H1 (cell line): Measurements from ENCODE around the gene TMEM108. TPM values are rescaled to one million over a fixed set of nuclear protein-coding genes. Genes with fewer than 3 reads are reported as not detected.

ENCODE experiments used
- CTCF ChIA-PET: fragments of 300-600 bp; sonication (Branson Sonifier 250); formaldehyde crosslinking; loops from one replicate; lab custom pipeline; 2021; ENCODE audit not compliant: partially characterized antibody; lab: Charles Lee
- POLR2A ChIA-PET: fragments of 300-600 bp; sonication (Branson Sonifier 250); formaldehyde crosslinking; loops from one replicate; lab custom pipeline; 2021; ENCODE audit warnings: inconsistent platforms; ENCODE audit not compliant: partially characterized antibody; lab: Charles Lee
- DNase-seq, 2 experiments: peaks; one replicate each; pipeline versions ENCODE4 v3.0.0 to v3.0.0-alpha.2; 2010 to 2022; ENCODE audit warnings: low spot score in 2 of 2, low read depth in 1 of 2, mixed read lengths in 1 of 2
- FAIRE-seq: peaks from 2 replicates; lab custom pipeline; 2011; peaks lifted over from hg19 to GRCh38; lab: Jason Lieb, UNC
- H2AFZ ChIP-seq: 2 replicates; pipeline ENCODE4 v1.8.1; 2012; ENCODE audit warnings: low read length, inconsistent platforms
- H2AK5ac ChIP-seq: 2 replicates; pipeline ENCODE4 v1.6.1; 2013; ENCODE audit warnings: low read depth, low read length
- H2BK120ac ChIP-seq: replicated peaks from 2 replicates; pipeline ENCODE3; 2013; ENCODE audit warnings: low read depth, low read length, inconsistent platforms
- H2BK12ac ChIP-seq: 2 replicates; pipeline ENCODE4 v1.6.1; 2013; ENCODE audit warnings: low read depth, low read length
- H2BK15ac ChIP-seq: 2 replicates; pipeline ENCODE4 v1.6.1; 2013; ENCODE audit warnings: low read length
- H2BK20ac ChIP-seq: 2 replicates; pipeline ENCODE4 v1.6.1; 2013; ENCODE audit warnings: low read length
- H2BK5ac ChIP-seq: 2 replicates; pipeline ENCODE4 v1.6.1; 2013; ENCODE audit warnings: low read depth, low read length
- H3K14ac ChIP-seq: 2 replicates; pipeline ENCODE4 v1.6.1; 2013; ENCODE audit warnings: inconsistent platforms; ENCODE audit not compliant: insufficient read length
- H3K18ac ChIP-seq: 2 replicates; pipeline ENCODE4 v1.6.1; 2013; ENCODE audit warnings: low read length; ENCODE audit errors: extremely low read depth
- H3K23ac ChIP-seq: 2 replicates; pipeline ENCODE4 v1.6.1; 2013; ENCODE audit warnings: inconsistent platforms; ENCODE audit not compliant: insufficient read length
- H3K23me2 ChIP-seq: 2 replicates; pipeline ENCODE4 v1.6.1; 2013; ENCODE audit warnings: low read depth, low read length
- H3K27ac ChIP-seq: 2 replicates; pipeline ENCODE4 v1.6.1; 2011; ENCODE audit warnings: low read depth, low read length, inconsistent platforms
- H3K27me3 ChIP-seq, 4 experiments: replicated peaks in 1 of 4; 1 replicate in 1 of 4; 2 replicates in 3 of 4; pipeline versions ENCODE4 v1.6.1 to v1.8.1; 2011 to 2013; ENCODE audit warnings: low read length in 3 of 4, mild to moderate bottlenecking in 3 of 4, inconsistent platforms in 2 of 4, mixed read lengths in 2 of 4, moderate library complexity in 1 of 4; ENCODE audit not compliant: control insufficient read depth in 3 of 4, insufficient read depth in 3 of 4; ENCODE audit errors: extremely low read depth in 1 of 4
- H3K36me3 ChIP-seq, 4 experiments: 2 replicates each; pipeline versions ENCODE4 v1.6.1 to v1.8.1; 2011 to 2013; ENCODE audit warnings: mild to moderate bottlenecking in 4 of 4, low read length in 3 of 4, moderate library complexity in 2 of 4, control low read depth in 1 of 4, inconsistent platforms in 1 of 4; ENCODE audit not compliant: insufficient read depth in 4 of 4, control insufficient read depth in 2 of 4
- H3K4ac ChIP-seq: replicated peaks from 2 replicates; pipeline ENCODE3; 2013; ENCODE audit warnings: low read length, low read depth, mixed read lengths, inconsistent platforms; ENCODE audit not compliant: insufficient read length
- H3K4me1 ChIP-seq, 4 experiments: replicated peaks in 1 of 4; 1 replicate in 1 of 4; 2 replicates in 3 of 4; pipeline versions ENCODE4 v1.6.1 to v1.8.1; 2011 to 2013; ENCODE audit warnings: low read length in 3 of 4, inconsistent platforms in 2 of 4, mixed read lengths in 1 of 4; ENCODE audit not compliant: insufficient read depth in 4 of 4, control insufficient read depth in 3 of 4
- H3K4me2 ChIP-seq, 2 experiments: 2 replicates each; pipeline versions ENCODE4 v1.6.1 to v1.8.1; 2011 to 2013; ENCODE audit warnings: low read depth in 2 of 2, low read length in 2 of 2, control low read depth in 1 of 2, inconsistent platforms in 1 of 2, mild to moderate bottlenecking in 1 of 2; ENCODE audit not compliant: insufficient read depth in 1 of 2
- H3K4me3 ChIP-seq, 4 experiments: fragments of 200-600, 300-600 bp in 1 of 4; sonication (generic), shearing (Covaris generic), sonication (Bioruptor Twin) in 1 of 4; 2 replicates each; pipeline versions ENCODE4 v1.5.1 to v1.8.1; 2011 to 2016; ENCODE audit warnings: low read length in 4 of 4, low read depth in 3 of 4, control low read depth in 2 of 4, inconsistent platforms in 2 of 4, mild to moderate bottlenecking in 2 of 4, mixed read lengths in 1 of 4, moderate library complexity in 1 of 4; ENCODE audit not compliant: insufficient read depth in 2 of 4; ENCODE audit errors: extremely low read depth in 1 of 4
- H3K56ac ChIP-seq: replicated peaks from 2 replicates; pipeline ENCODE3; 2013; ENCODE audit warnings: low read depth, mild to moderate bottlenecking, mixed read lengths, low read length, inconsistent platforms; ENCODE audit not compliant: insufficient read length
- H3K79me1 ChIP-seq: 2 replicates; pipeline ENCODE4 v1.6.1; 2013; ENCODE audit warnings: low read depth, low read length, control low read depth
- H3K79me2 ChIP-seq, 2 experiments: 2 replicates each; pipeline versions ENCODE4 v1.6.1 to v1.8.1; 2012 to 2013; ENCODE audit warnings: low read length in 2 of 2, mild to moderate bottlenecking in 2 of 2, inconsistent platforms in 1 of 2; ENCODE audit not compliant: insufficient read depth in 2 of 2, control insufficient read depth in 1 of 2
- H3K9ac ChIP-seq, 4 experiments: replicated peaks in 1 of 4; 1 replicate in 1 of 4; 2 replicates in 3 of 4; pipeline versions ENCODE4 v1.6.1 to v1.8.1; 2011 to 2013; ENCODE audit warnings: low read depth in 3 of 4, low read length in 3 of 4, control low read depth in 2 of 4, mild to moderate bottlenecking in 2 of 4, moderate library complexity in 2 of 4, inconsistent platforms in 1 of 4; ENCODE audit errors: extremely low read depth in 1 of 4
- H3K9me3 ChIP-seq, 2 experiments: 2 replicates each; pipeline versions ENCODE4 v1.6.1 to v1.8.1; 2012 to 2013; ENCODE audit warnings: mild to moderate bottlenecking in 2 of 2, moderate library complexity in 2 of 2, control low read depth in 1 of 2, inconsistent platforms in 1 of 2, low read depth in 1 of 2, low read length in 1 of 2, mixed read lengths in 1 of 2; ENCODE audit not compliant: insufficient read depth in 2 of 2
- H4K20me1 ChIP-seq, 2 experiments: replicated peaks in 1 of 2; 2 replicates each; pipeline versions ENCODE3 to v1.8.1; 2011 to 2013; ENCODE audit warnings: inconsistent platforms in 2 of 2, low read length in 2 of 2, mild to moderate bottlenecking in 1 of 2; ENCODE audit not compliant: insufficient read depth in 2 of 2, control insufficient read depth in 1 of 2
- H4K5ac ChIP-seq: 2 replicates; pipeline ENCODE4 v1.6.1; 2013; ENCODE audit warnings: low read length, low read depth, mixed read lengths, inconsistent platforms; ENCODE audit not compliant: insufficient read length
- H4K8ac ChIP-seq: 2 replicates; pipeline ENCODE4 v1.8.0; 2013; ENCODE audit warnings: mild to moderate bottlenecking, moderate library complexity, low read length, inconsistent platforms; ENCODE audit not compliant: insufficient read depth; ENCODE audit errors: extremely low read depth
- H4K91ac ChIP-seq: replicated peaks from 2 replicates; pipeline ENCODE3; 2013; ENCODE audit warnings: low read length, mixed read lengths, inconsistent platforms; ENCODE audit not compliant: insufficient read length
- POU5F1 ChIP-seq: IDR thresholded peaks from 2 replicates; pipeline ENCODE4 v1.6.1; 2011; ENCODE audit warnings: low read depth, mild to moderate bottlenecking, low read length, moderate library complexity
- SAP30 ChIP-seq: fragments of 300-600 bp; sonication (generic); IDR thresholded peaks from 2 replicates; pipeline ENCODE4 v1.7.1; 2012; ENCODE audit warnings: low read length, moderate library complexity, mild to moderate bottlenecking, inconsistent platforms; ENCODE audit not compliant: insufficient read depth, insufficient replicate concordance
- TBP ChIP-seq: IDR thresholded peaks from 2 replicates; pipeline ENCODE4 v1.6.1; 2011; ENCODE audit warnings: low read depth, low read length, improper control_type of control experiment
- WGBS, 2 experiments: shearing (Covaris generic) in 1 of 2; methylation state at CpG; one replicate each; pipeline versions ENCODE4 v1.1.6 to v1.1.7; 2013 to 2015; ENCODE audit warnings: low lambda C conversion rate in 2 of 2, mixed read lengths in 2 of 2, inconsistent platforms in 1 of 2, low coverage in 1 of 2, missing lambda C conversion rate in 1 of 2; ENCODE audit not compliant: insufficient replicate concordance in 2 of 2, insufficient coverage in 1 of 2, insufficient read length in 1 of 2; ENCODE audit errors: extremely low coverage in 1 of 2, missing lambda C conversion rate in 1 of 2; 5-methylcytosine and 5-hydroxymethylcytosine counted together
- polyA plus RNA-seq, 7 experiments: library from polyadenylated mRNA; depleted of rRNA in 3 of 7; stranded (reverse) in 5 of 7; unstranded in 2 of 7; fragments of >200 nt in 5 of 7; fragments of 200-250 nt in 2 of 7; gene quantifications; 1 replicate in 5 of 7; 2 replicates in 1 of 7; 4 replicates in 1 of 7; pipeline versions ENCODE4 v1.2.1 to v1.2.3, GENCODE V29; 2011 to 2013; ENCODE audit warnings: missing spikeins in 2 of 7, mixed read lengths in 2 of 7
- total RNA-seq: library from RNA; stranded (reverse); fragmentation: NEBNext Ultra II Directional; extraction: Animal tissue kit (Norgen Biotek cat#: 25700); gene quantifications from 2 replicates; pipeline ENCODE4 v1.2.1, GENCODE V29; 2021

Gene TMEM108
- total and polyA plus RNA-seq, 2 of the 8 experiments (the other 6 are each of a cell fraction or from before 2014, with no cell fraction given): 14.3 to 16.2 TPM

- no peak overlapping the region for H2AK5ac ChIP-seq
- H3K9ac ChIP-seq: no peak overlapping the region
- H3K4me2 ChIP-seq: no peak overlapping the region
- TF ChIP-seq SAP30 (no peak), TBP (no peak), POU5F1 (no peak)
- H3K4ac ChIP-seq: no peak overlapping the region
- H2BK12ac ChIP-seq: no peak overlapping the region
- no peak overlapping the region for H3K4me3 ChIP-seq
- H2BK5ac ChIP-seq: no peak overlapping the region
- 94% methylated on average over 2 of the region's 2 CpGs; no CpG with 5 or more reads in 1 of the 2 experiments for WGBS, 2 experiments
- H3K36me3 ChIP-seq: no peaks in the 10 kb centered on the region; a peak in 1 of 8 replicates
- no peak overlapping the region for H3K14ac ChIP-seq
- ChIA-PET CTCF (interaction anchor here (0.7 to 18.0 kb wide), 5 partner anchors 11 to 523 kb away, joined by 3 to 189 read pairs (median 4); no protein-coding TSS in a partner anchor), POLR2A (no interaction called here)
- H4K91ac ChIP-seq: no peak overlapping the region
- FAIRE-seq (no peak), DNase-seq (no peak)
- no peak overlapping the region for H2BK120ac ChIP-seq
- no peak overlapping the region for H2AFZ ChIP-seq
- no peaks in the 10 kb centered on the region for H3K79me1 ChIP-seq
- H3K23ac ChIP-seq: no peak overlapping the region
- H3K56ac ChIP-seq: no peak overlapping the region
- no peak overlapping the region for H2BK15ac ChIP-seq
- no peak overlapping the region for H3K27ac ChIP-seq
- no peak overlapping the region for H3K18ac ChIP-seq
- H3K27me3 ChIP-seq: peaks cover 0 to 1% (median 0%) of the 10 kb centered on the region in 4 experiments; a peak in 1 of 7 replicates
- peaks cover 0 to 3% (median 2%) of the 10 kb centered on the region in 4 experiments; a peak in 2 of 7 replicates for H3K4me1 ChIP-seq
- no peaks in the 10 kb centered on the region for H3K79me2 ChIP-seq
- no peak overlapping the region for H4K5ac ChIP-seq
- no peak overlapping the region for H4K8ac ChIP-seq
- no peaks in the 10 kb centered on the region for H4K20me1 ChIP-seq
- no peak overlapping the region for H2BK20ac ChIP-seq
- H3K9me3 ChIP-seq: no peaks in the 10 kb centered on the region
- no peaks in the 10 kb centered on the region for H3K23me2 ChIP-seq
These were observed 328.7 kb downstream of the TMEM108 start for GRCh38 chr3:133366921-133367320.
